HEK293 (cell line): ENCODE measurements around the gene RBFOX2.

Source experiments
- BCL11A ChIP-seq: fragments of 450-650 bp; formaldehyde crosslinking; IDR thresholded peaks from 2 replicates; pipeline ENCODE4 v1.5.1; 2016; ENCODE audit warnings: low read depth, missing biosample characterization, missing genetic modification characterization
- GLI2 ChIP-seq: fragments of 450-650 bp; formaldehyde crosslinking; IDR thresholded peaks from 2 replicates; pipeline ENCODE4; 2017; ENCODE audit warnings: missing biosample characterization, missing genetic modification characterization, low read depth, borderline replicate concordance
- GLIS1 ChIP-seq: fragments of 450-650 bp; formaldehyde crosslinking; IDR thresholded peaks from 2 replicates; pipeline ENCODE4 v1.5.1; 2016; ENCODE audit warnings: missing biosample characterization, missing genetic modification characterization
- GLIS2 ChIP-seq: fragments of 450-650 bp; formaldehyde crosslinking; IDR thresholded peaks from 2 replicates; pipeline ENCODE4 v1.5.1; 2016; ENCODE audit warnings: missing biosample characterization, missing genetic modification characterization
- KLF1 ChIP-seq: fragments of 450-650 bp; formaldehyde crosslinking; IDR thresholded peaks from 2 replicates; pipeline ENCODE4 v1.5.1; 2016; ENCODE audit warnings: missing biosample characterization, missing genetic modification characterization
- KLF16 ChIP-seq: fragments of 450-650 bp; formaldehyde crosslinking; IDR thresholded peaks from 2 replicates; pipeline ENCODE4 v1.5.1; 2017; ENCODE audit warnings: missing biosample characterization, missing genetic modification characterization
- OSR2 ChIP-seq: fragments of 450-650 bp; formaldehyde crosslinking; IDR thresholded peaks from 2 replicates; pipeline ENCODE4 v1.5.1; 2016; ENCODE audit warnings: missing biosample characterization, missing genetic modification characterization
- SP7 ChIP-seq: fragments of 450-650 bp; formaldehyde crosslinking; IDR thresholded peaks from 2 replicates; pipeline ENCODE4 v1.5.1; 2016; ENCODE audit warnings: missing biosample characterization, missing genetic modification characterization
- ZIC2 ChIP-seq: fragments of 450-650 bp; formaldehyde crosslinking; IDR thresholded peaks from 2 replicates; pipeline ENCODE4 v1.5.1; 2016; ENCODE audit warnings: missing biosample characterization, missing genetic modification characterization
- ZNF114 ChIP-seq: fragments of 450-650 bp; formaldehyde crosslinking; IDR thresholded peaks from 2 replicates; pipeline ENCODE4 v1.5.0; 2017; ENCODE audit warnings: missing biosample characterization, missing genetic modification characterization
- ZNF202 ChIP-seq: fragments of 450-650 bp; formaldehyde crosslinking; IDR thresholded peaks from 2 replicates; pipeline ENCODE4 v1.5.1; 2016; ENCODE audit warnings: missing biosample characterization, missing genetic modification characterization, borderline replicate concordance
- ZNF350 ChIP-seq: fragments of 450-650 bp; formaldehyde crosslinking; IDR thresholded peaks from 2 replicates; pipeline ENCODE4 v1.5.0; 2017; ENCODE audit warnings: missing biosample characterization, mild to moderate bottlenecking, missing genetic modification characterization
- ZNF404 ChIP-seq: fragments of 450-650 bp; formaldehyde crosslinking; IDR thresholded peaks from 2 replicates; pipeline ENCODE4 v1.5.1; 2017; ENCODE audit warnings: missing biosample characterization, missing genetic modification characterization
- ZNF416 ChIP-seq: fragments of 450-650 bp; formaldehyde crosslinking; IDR thresholded peaks from 2 replicates; pipeline ENCODE4 v1.5.1; 2016; ENCODE audit warnings: missing biosample characterization, missing genetic modification characterization
- ZNF433 ChIP-seq: fragments of 450-650 bp; formaldehyde crosslinking; IDR thresholded peaks from 2 replicates; pipeline ENCODE4 v1.5.1; 2016; ENCODE audit warnings: missing biosample characterization, missing genetic modification characterization, low read depth
- ZNF596 ChIP-seq: fragments of 450-650 bp; IDR thresholded peaks from 2 replicates; pipeline ENCODE4 v1.5.0; 2018; ENCODE audit warnings: missing biosample characterization, mild to moderate bottlenecking, missing genetic modification characterization, moderate library complexity
- ZNF600 ChIP-seq: fragments of 450-650 bp; formaldehyde crosslinking; IDR thresholded peaks from 2 replicates; pipeline ENCODE4 v1.5.1; 2016; ENCODE audit warnings: missing biosample characterization, missing genetic modification characterization
- ZNF610 ChIP-seq: fragments of 450-650 bp; formaldehyde crosslinking; IDR thresholded peaks from 2 replicates; pipeline ENCODE4 v1.5.1; 2016; ENCODE audit warnings: missing biosample characterization, missing genetic modification characterization, borderline replicate concordance
- ZNF670 ChIP-seq: fragments of 450-650 bp; formaldehyde crosslinking; IDR thresholded peaks from 2 replicates; pipeline ENCODE4 v1.5.1; 2016; ENCODE audit warnings: missing biosample characterization, missing genetic modification characterization, low read depth
- ZNF792 ChIP-seq: fragments of 450-650 bp; formaldehyde crosslinking; IDR thresholded peaks from 2 replicates; pipeline ENCODE4 v1.5.1; 2016; ENCODE audit warnings: missing biosample characterization, missing genetic modification characterization
- ZNF843 ChIP-seq: fragments of 450-650 bp; formaldehyde crosslinking; IDR thresholded peaks from 2 replicates; pipeline ENCODE4 v1.5.1; 2016; ENCODE audit warnings: missing biosample characterization, missing genetic modification characterization
- TF ChIP-seq, protein P1 (sequence below): fragments of 450-650 bp; formaldehyde crosslinking; IDR thresholded peaks from 2 replicates; pipeline ENCODE4 v1.5.1; 2016; ENCODE audit warnings: missing biosample characterization, missing genetic modification characterization
- TF ChIP-seq, protein P2 (sequence below): fragments of 450-650 bp; formaldehyde crosslinking; IDR thresholded peaks from 2 replicates; pipeline ENCODE4 v1.5.1; 2016; ENCODE audit warnings: missing biosample characterization, missing genetic modification characterization, borderline replicate concordance
- TF ChIP-seq, protein P3 (sequence below): fragments of 450-650 bp; formaldehyde crosslinking; IDR thresholded peaks from 2 replicates; pipeline ENCODE4 v1.5.1; 2016; ENCODE audit warnings: missing biosample characterization, missing genetic modification characterization
- TF ChIP-seq, protein P4 (sequence below): fragments of 450-650 bp; formaldehyde crosslinking; IDR thresholded peaks from 2 replicates; pipeline ENCODE4 v1.5.1; 2017; ENCODE audit warnings: missing biosample characterization, missing genetic modification characterization
- TF ChIP-seq, protein P5 (sequence below): fragments of 450-650 bp; formaldehyde crosslinking; IDR thresholded peaks from 2 replicates; pipeline ENCODE4 v1.5.1; 2016; ENCODE audit warnings: missing biosample characterization, missing genetic modification characterization
- TF ChIP-seq, protein P6 (sequence below): fragments of 450-650 bp; formaldehyde crosslinking; IDR thresholded peaks from 2 replicates; pipeline ENCODE4 v1.5.1; 2017; ENCODE audit warnings: missing biosample characterization, missing genetic modification characterization

The RBFOX2 gene

DNA sequence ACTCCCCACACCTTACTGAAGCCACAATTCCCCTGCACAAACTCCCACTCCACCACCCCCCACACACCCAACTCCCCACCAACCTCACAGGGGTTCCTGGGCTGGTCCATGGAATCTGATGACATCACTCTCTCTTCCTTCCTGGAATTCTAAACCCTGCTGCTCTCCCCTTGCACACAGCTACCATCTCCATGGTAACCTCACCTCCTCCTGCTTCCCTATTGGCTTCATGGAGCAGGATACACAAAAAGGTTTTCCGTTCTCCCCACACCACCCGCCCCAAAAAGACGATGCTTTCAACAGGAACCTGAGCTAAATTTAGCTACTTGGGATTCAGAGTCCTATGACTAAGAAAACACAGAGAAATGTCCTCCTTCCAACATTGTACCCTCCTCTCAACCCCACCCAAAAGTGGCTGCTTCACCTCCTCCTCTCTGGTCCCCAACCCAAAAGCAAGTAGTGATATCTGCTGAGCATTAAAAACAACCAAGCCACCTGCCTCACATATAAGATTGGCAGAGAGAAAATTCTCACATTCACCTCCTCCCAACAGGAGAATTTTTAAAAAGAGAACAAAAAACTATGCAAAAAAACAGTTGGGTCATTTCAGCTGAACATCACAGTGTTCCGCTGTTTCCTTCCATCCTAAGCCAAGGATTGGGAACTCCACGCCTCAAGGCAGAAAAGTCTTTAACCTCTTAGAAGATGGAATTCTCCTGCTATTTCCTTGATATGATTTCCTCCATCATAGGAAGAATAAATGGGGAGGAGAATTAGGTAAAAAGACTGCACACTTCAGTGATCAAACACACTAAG lies 66.9 kb downstream of the RBFOX2 start (continued):
- TF ChIP-seq, protein P1, sequence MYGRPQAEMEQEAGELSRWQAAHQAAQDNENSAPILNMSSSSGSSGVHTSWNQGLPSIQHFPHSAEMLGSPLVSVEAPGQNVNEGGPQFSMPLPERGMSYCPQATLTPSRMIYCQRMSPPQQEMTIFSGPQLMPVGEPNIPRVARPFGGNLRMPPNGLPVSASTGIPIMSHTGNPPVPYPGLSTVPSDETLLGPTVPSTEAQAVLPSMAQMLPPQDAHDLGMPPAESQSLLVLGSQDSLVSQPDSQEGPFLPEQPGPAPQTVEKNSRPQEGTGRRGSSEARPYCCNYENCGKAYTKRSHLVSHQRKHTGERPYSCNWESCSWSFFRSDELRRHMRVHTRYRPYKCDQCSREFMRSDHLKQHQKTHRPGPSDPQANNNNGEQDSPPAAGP (tag by site-specific recombination), result peak; percentile 73
- TF ChIP-seq ZNF404 (tag by site-specific recombination), result no peak
- no peak for TF ChIP-seq ZNF433 (tag by site-specific recombination)
- peak; percentile 21; the same call in 1 of the 2 replicates for TF ChIP-seq ZNF600 (tag by site-specific recombination)
- TF ChIP-seq KLF16, result no peak
- peak; percentile 94 for TF ChIP-seq ZIC2 (tag by site-specific recombination)
- TF ChIP-seq GLIS2, result peak; percentile 77
- TF ChIP-seq ZNF670 (tag by site-specific recombination), result no peak
- TF ChIP-seq ZNF114 (tag by site-specific recombination), result no peak
- TF ChIP-seq ZNF792, result no peak
- no peak for TF ChIP-seq ZNF610 (tag by site-specific recombination)
- TF ChIP-seq ZNF416 (tag by site-specific recombination), result no peak
- TF ChIP-seq, protein P2, sequence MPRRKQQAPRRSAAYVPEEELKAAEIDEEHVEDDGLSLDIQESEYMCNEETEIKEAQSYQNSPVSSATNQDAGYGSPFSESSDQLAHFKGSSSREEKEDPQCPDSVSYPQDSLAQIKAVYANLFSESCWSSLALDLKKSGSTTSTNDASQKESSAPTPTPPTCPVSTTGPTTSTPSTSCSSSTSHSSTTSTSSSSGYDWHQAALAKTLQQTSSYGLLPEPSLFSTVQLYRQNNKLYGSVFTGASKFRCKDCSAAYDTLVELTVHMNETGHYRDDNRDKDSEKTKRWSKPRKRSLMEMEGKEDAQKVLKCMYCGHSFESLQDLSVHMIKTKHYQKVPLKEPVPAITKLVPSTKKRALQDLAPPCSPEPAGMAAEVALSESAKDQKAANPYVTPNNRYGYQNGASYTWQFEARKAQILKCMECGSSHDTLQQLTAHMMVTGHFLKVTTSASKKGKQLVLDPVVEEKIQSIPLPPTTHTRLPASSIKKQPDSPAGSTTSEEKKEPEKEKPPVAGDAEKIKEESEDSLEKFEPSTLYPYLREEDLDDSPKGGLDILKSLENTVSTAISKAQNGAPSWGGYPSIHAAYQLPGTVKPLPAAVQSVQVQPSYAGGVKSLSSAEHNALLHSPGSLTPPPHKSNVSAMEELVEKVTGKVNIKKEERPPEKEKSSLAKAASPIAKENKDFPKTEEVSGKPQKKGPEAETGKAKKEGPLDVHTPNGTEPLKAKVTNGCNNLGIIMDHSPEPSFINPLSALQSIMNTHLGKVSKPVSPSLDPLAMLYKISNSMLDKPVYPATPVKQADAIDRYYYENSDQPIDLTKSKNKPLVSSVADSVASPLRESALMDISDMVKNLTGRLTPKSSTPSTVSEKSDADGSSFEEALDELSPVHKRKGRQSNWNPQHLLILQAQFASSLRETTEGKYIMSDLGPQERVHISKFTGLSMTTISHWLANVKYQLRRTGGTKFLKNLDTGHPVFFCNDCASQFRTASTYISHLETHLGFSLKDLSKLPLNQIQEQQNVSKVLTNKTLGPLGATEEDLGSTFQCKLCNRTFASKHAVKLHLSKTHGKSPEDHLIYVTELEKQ (tag by site-specific recombination), result no peak
- TF ChIP-seq KLF1, result peak; percentile 31
- peak; percentile 95 for TF ChIP-seq GLIS1
- TF ChIP-seq, protein P3, sequence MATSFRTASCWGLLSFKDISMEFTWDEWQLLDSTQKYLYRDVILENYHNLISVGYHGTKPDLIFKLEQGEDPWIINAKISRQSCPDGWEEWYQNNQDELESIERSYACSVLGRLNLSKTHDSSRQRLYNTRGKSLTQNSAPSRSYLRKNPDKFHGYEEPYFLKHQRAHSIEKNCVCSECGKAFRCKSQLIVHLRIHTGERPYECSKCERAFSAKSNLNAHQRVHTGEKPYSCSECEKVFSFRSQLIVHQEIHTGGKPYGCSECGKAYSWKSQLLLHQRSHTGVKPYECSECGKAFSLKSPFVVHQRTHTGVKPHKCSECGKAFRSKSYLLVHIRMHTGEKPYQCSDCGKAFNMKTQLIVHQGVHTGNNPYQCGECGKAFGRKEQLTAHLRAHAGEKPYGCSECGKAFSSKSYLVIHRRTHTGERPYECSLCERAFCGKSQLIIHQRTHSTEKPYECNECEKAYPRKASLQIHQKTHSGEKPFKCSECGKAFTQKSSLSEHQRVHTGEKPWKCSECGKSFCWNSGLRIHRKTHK (tag by site-specific recombination), result no peak
- TF ChIP-seq ZNF596 (tag by site-specific recombination), result no peak
- no peak for TF ChIP-seq BCL11A
- TF ChIP-seq, protein P4, sequence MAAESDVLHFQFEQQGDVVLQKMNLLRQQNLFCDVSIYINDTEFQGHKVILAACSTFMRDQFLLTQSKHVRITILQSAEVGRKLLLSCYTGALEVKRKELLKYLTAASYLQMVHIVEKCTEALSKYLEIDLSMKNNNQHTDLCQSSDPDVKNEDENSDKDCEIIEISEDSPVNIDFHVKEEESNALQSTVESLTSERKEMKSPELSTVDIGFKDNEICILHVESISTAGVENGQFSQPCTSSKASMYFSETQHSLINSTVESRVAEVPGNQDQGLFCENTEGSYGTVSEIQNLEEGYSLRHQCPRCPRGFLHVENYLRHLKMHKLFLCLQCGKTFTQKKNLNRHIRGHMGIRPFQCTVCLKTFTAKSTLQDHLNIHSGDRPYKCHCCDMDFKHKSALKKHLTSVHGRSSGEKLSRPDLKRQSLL (tag by site-specific recombination), result no peak
- no peak for TF ChIP-seq GLI2 (tag by site-specific recombination)
- TF ChIP-seq, protein P5, sequence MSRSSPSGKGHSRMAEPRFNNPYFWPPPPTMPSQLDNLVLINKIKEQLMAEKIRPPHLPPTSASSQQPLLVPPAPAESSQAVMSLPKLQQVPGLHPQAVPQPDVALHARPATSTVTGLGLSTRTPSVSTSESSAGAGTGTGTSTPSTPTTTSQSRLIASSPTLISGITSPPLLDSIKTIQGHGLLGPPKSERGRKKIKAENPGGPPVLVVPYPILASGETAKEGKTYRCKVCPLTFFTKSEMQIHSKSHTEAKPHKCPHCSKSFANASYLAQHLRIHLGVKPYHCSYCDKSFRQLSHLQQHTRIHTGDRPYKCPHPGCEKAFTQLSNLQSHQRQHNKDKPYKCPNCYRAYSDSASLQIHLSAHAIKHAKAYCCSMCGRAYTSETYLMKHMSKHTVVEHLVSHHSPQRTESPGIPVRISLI, result no peak
- TF ChIP-seq OSR2, result no peak
- no peak for TF ChIP-seq ZNF202 (tag by site-specific recombination)
- TF ChIP-seq ZNF843, result no peak
- no peak for TF ChIP-seq ZNF350 (tag by site-specific recombination)
- no peak for TF ChIP-seq SP7 (tag by site-specific recombination)
- TF ChIP-seq, protein P6, sequence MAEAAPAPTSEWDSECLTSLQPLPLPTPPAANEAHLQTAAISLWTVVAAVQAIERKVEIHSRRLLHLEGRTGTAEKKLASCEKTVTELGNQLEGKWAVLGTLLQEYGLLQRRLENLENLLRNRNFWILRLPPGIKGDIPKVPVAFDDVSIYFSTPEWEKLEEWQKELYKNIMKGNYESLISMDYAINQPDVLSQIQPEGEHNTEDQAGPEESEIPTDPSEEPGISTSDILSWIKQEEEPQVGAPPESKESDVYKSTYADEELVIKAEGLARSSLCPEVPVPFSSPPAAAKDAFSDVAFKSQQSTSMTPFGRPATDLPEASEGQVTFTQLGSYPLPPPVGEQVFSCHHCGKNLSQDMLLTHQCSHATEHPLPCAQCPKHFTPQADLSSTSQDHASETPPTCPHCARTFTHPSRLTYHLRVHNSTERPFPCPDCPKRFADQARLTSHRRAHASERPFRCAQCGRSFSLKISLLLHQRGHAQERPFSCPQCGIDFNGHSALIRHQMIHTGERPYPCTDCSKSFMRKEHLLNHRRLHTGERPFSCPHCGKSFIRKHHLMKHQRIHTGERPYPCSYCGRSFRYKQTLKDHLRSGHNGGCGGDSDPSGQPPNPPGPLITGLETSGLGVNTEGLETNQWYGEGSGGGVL, result peak; percentile 90
